OCI-LY1 (cell line): Measurements from ENCODE around the gene CHN2.

Experiments used
- CTCF ChIP-seq: fragments of 200-600 bp; sonication (generic), shearing (Covaris generic); IDR thresholded peaks from 2 replicates; pipeline ENCODE4 v1.5.1; 2017; ENCODE audit warnings: mild to moderate bottlenecking, antibody characterized with exemption, low read length, moderate library complexity, mixed read lengths
- EZH2 ChIP-seq: fragments of 200-600 bp; sonication (generic), shearing (Covaris generic); IDR thresholded peaks from 2 replicates; pipeline ENCODE4 v1.8.0; 2017; ENCODE audit warnings: borderline replicate concordance, mixed run types, mild to moderate bottlenecking, antibody characterized with exemption, low read length, moderate library complexity, mixed read lengths

GRCh38 chr7:29469976-29470557 lies 275.5 kb downstream of the CHN2 start:
- TF ChIP-seq CTCF (no peak), EZH2 (no peak)
